Stimulated activated CD8-positive, alpha-beta memory T cell treated with anti-CD3 and anti-CD28 coated beads, Interleukin-15, amount 100 ng/mL, for 48 hours (primary cell): ENCODE measurements around the gene ASB14.
A peak's percentile ranks its signal among the peaks of the same experiment; 100 is the strongest.

Experiments used
- DNase-seq, 2 donors: peaks; one replicate each; pipeline ENCODE4 v3.0.0-alpha.2; 2020; ENCODE audit warnings: low read depth in 2 of 2

The ASB14 gene

DNA sequence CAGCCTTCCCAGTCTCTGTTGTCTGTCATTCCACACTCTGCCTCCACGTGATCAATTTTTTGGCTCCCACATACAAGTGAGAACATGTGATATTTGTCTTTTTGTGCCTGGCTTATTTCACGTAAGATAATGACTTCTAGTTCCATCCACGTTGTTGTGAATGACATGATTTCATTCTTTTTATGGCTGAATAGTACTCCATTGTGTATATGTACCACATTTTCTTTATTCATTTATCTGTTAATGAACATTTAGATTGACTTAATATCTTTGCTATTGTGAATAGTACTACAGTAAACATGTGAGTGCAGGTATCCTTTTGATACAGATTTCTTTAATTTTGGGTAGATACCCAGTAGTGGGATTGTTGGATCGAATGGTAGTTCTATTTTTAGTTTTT lies 31.4 kb downstream of the ASB14 start:
- DNase-seq, result no peak

DNA sequence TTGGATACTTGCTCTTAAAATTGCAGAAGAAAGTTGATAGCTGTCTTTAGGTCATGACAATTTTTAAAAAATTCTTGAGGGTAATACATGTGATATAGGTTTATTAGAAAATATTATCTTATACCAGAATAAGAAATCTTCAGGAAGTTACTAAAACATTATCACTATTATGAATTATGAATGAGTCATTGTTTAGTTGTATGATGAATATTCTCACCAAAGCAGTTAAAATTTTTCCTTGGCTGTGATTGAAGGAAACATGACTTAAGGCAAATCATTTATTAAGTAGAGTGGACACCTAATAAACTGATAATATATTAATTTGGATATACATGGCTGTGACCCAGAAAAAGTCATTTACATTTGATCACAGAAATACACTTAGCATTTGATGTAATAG lies 34.8 kb downstream of the ASB14 start:
- no peak for DNase-seq

DNA sequence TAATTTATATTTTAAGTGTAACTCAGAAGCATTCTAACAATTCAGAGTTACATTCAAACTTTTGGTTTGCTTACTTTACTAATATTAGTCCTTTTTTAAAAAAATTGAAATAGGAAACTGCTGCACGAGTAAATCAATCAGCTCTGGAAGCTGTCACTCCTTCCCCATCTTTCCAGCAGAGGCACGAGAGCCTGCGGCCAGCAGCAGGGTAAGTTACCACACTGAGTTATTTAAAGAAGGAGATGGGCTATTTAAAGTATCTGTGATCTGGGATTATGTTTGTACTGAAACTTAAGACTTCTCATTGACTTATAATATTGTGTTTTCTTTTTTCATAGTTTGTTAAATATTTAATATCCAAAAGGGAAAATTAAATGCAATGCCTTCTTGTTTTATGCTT lies 35.6 kb downstream of the ASB14 start:
- no peak for DNase-seq

DNA sequence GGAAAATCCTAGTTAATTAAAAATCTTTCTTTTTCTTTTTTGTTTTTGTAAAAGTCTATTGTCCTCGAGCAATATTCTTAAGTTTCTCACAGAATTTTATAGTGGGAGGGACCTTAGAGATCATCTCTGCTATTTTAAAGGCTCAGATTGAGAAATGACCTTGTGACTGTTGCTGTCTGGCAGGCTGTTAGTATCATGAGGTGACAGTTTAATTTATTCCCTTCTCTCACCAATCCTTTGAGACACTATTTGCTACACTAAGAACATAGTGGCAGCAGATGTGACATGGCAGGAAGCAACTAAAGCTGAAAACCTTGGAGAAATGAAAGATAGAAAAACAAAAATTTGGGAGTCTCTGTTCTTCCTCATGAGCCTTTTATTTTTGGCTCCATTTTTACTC lies 40.1 kb downstream of the ASB14 start:
- DNase-seq, result no peak

DNA sequence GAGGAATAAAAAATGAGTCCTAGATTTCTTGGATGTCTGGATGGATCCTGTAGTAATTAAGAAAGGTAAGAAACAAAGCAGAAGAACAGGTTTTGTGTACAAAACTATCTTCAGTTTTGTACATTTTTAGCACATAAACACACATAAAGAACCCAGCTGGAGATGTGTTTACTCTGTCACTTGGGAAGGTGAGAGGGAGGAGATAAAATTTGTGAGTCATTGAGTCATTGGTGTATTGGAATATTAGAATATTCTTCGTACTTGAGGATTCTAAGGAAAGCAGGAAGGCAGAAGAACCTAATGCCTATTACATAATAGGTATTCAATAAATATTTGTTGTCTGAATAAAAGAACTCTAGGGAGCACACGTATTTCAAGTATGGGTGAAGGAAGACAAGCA lies 47.5 kb downstream of the ASB14 start:
- no peak for DNase-seq

DNA sequence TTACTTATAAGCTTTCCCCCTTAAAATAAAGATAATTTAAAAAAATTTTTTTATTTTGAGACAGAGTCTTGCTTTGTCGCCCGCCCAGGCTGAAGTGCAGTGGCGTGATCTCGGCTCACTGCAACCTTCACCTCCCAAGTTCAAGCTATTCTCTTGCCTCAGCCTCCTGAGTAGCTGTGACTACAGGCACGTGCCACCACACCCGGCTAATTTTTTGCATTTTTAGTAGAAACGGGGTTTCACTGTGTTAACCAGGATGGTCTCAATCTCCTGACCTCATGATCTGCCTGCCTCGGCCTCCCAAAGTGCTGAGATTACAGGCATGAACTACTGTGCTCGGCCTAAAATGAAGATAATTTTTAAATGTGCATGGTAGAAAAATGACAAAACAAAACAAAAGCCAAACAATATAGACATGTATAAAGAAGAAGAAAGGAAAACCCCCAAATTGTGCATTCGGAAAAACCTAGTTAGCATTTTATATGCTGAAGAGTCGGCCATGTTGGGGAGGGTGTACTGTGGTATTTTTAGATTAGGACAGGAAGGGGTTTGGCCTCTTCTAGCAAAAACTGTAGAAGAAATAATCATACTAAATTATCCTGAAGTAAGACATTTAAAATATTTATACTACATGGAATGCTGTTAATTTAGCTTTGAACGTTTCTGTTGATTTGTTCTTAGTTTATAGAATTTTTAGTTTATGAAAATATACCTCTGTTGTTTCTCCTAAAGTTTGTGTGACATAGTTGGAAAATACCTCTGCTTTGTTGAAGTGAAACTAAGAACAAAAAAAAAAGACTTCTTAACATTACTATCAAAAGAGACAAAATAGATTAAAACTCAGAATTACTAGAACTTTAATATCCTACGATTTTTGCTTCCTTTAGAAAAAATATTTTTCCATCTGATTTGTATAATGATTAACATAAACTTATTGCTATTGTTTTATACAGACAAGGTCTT lies 57.6 kb downstream of the ASB14 start:
- DNase-seq, result no peak

DNA sequence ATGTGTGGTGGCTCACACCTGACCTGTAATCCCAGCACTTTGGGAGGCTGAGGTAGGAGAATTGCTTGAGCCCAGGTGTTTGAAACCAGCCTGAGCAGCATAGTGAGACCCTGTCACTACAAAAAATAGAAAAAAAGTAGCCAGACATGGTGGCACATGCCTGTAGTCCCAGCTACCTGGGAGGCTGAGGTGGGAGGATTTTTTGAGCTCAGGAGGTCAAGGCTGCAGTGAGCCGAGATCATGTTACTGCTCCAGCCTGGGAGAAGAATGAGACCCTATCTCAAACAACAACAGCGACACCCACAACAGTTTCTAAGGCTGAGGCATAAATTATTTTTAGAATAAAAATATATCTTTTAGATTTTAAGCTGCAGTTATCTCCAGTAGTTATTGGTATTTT lies 58.7 kb downstream of the ASB14 start:
- DNase-seq, result no peak

DNA sequence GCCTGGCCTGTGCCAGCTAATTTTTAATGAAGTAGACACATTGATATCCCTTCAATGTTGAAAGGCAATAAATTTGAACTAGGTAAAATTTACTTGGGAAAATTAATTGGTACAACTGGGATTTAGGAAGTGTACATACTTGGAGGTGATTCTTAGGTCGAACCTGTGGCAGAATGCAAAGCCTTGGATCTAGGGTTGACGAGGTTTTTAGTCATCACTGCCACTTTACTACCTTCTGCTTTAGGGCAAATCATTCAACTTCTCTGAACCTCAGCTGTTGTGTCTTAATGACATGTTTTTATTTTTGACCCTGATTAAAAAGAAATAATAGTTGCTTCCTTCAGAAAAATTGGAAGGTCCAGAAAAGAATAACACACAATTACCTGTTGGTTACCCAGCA lies 62.5 kb downstream of the ASB14 start:
- DNase-seq, result no peak

DNA sequence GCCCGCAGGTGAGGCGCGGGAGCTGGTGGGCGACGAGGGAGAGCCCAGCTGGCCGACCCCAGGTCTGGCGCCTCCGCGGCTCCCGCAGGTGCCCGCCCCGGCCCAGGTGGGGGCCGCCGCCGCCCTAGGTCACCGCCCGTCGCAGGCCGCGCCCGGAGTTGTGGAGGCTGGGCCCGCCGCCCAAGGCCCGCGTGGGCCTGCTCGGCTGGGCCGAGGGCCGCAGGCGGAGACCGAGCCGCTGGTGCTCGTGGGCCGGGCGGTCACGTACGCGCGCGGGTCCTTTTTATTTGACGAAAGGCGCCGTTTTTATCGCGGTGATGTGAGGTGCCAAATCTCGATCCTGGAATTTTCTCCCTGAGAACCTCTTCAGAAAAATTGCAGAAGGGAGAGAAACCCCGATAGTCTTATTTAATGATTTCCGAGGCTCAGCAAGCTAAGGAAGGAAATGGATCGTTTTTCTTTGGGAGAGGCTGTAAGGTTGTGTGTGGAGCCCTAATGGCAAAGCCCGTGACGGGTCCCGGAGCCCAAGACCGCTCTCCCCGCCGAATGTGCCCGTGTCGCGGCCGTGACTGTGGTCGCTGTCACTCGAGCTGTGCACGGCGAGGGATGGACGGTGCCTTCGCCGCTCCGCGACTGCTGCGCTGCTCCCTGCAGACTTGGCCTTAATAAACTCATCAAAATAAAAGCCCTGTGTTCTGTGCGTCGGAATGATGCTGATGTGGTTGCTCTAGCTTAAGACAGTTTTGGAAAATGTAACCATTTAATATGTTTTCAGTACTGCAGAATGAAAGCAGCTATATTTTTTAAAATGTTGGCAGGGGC lies 64.3 kb downstream of the ASB14 start:
- peak in 1 of 2 donors; percentile 15 for DNase-seq

DNA sequence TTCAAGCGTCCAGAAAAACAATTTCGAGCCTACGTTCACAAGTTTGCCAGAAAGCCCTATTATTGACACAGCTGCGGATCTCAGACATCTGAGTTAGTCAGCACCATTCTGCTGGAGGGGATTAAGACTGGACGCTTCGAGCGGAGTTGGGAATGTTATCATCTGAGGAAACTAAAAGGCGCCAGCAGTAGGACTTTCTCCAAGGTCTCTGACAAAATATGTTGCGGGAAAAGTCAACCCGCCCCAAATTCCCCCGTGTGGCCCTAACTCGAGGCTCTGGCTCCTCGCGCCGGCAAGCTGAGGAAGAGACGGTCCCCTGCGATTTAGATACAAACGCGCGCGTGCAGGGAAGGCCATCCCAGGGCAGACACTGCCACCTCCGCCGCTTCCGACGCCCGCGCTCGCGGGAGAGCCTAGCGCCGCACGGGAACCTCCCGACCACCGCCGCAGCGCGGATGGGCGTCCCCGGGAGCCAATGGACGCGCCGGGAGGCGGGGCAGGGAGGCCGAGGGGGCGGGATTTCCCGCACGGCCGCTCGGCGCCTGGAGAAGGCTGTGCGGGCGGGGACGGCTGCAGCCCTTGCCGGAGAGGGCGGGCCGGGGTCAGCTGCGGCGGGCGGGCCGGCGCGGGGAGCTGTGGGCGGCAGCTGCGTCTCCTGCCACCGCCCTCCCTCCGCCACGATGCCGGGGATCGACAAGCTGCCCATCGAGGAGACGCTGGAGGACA lies 65.1 kb downstream of the ASB14 start, which contains the start of gene APPL1:
Gene APPL1 (plus strand): TSS at position 526 of the 726 bp plus-strand sequence. CDS start 155 bp downstream, at position 681.
- DNase-seq, result peak; percentile 90

DNA sequence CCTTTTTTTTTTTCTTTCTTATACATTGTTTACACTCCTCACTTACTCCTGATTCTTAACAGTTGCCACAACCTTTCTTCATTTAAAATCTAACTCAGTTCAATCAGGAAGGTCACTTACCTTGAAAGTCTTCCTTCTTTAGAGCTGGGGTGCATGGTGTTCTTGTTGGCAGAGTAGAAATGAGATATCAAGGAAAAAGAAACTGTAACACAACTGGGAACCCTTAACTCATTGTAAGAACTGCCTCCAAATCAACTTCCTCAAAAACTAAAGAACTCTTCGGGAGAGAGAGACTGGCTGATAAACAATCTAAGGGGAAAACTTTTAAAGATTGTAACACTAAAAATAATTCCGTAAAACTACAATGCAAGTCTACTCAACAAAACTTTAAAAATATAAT lies 66.3 kb downstream of the ASB14 start:
- DNase-seq, result no peak

DNA sequence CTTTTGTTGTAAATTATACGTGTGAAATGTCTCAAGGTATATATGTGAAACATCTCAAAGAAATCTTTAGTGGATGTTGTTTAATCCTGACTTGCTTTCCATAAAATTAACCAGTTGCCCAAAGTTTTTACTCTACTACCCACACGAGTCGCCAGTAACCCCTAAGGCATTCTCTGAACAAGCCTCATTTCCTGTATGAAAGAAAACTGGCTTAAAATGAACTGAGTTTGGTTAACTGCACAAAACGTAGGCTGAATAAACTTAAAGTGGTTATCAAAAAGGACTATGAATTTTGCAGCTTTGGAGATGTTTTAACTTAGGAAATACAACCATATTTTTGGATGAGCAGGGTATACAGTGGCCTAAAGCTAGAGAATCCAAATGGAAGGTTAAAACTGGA lies 67.6 kb downstream of the ASB14 start:
- DNase-seq, result no peak

DNA sequence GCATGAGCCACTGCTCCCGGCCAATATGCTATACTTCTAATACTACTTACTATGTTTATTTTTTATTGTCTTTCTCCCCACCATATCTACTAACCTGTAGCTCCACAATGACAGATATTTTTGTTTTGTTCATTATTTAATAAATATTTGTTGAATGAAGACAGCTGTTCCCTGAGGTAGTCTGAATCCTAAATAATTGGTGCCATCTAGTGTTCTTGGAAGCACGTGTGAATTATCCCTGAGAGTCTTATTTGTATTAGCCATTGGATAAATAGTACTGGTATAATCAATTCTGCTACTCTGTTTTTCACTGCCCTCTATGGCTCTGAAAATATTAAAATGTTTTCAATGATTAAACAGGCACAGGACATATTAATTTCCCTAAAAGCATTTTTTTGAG lies 70.6 kb downstream of the ASB14 start:
- no peak for DNase-seq
